Thyroid gland (tissue), 4 donors: ENCODE results near the gene RIC8B. TPM values are rescaled to one million over a fixed set of nuclear protein-coding genes. Genes with fewer than 3 reads are reported as not detected.

Experiments
- DNase-seq, 2 donors: peaks; one replicate each; pipeline ENCODE4 v3.0.0-alpha.2; 2019
- H3K27ac ChIP-seq, 3 donors: fragments of 200-600 bp; sonication (generic); 1 replicate in 2 of 3; 2 replicates in 1 of 3; pipeline ENCODE4 v1.5.1; 2016 to 2019; ENCODE audit warnings: mild to moderate bottlenecking in 1 of 3, moderate library complexity in 1 of 3
- H3K27me3 ChIP-seq: fragments of 200-600 bp; sonication (generic); one replicate; pipeline ENCODE4 v1.5.1; 2019
- H3K36me3 ChIP-seq, 2 donors: fragments of 200-600 bp; sonication (generic); one replicate each; pipeline ENCODE4 v1.5.1; 2016 to 2019
- H3K4me1 ChIP-seq, 2 donors: fragments of 200-600 bp; sonication (generic); one replicate each; pipeline ENCODE4 v1.5.1; 2017 to 2019
- H3K4me3 ChIP-seq, 3 donors: fragments of 200-600 bp; sonication (generic); replicated peaks in 1 of 3; 1 replicate in 2 of 3; 2 replicates in 1 of 3; pipeline ENCODE4 v1.5.1; 2016; ENCODE audit warnings: mild to moderate bottlenecking in 1 of 3
- H3K9me3 ChIP-seq: fragments of 200-600 bp; sonication (generic); one replicate; pipeline ENCODE4 v1.5.1; 2017
- CTCF ChIP-seq, 6 experiments: fragments of 200-600 bp in 3 of 6; fragments of 450-650 bp in 3 of 6; sonication (generic) in 3 of 6; IDR thresholded peaks; one replicate each; pipeline ENCODE4 v1.5.1; 2016 to 2019; ENCODE audit warnings: antibody characterized with exemption in 6 of 6, mild to moderate bottlenecking in 2 of 6, inconsistent platforms in 1 of 6, moderate library complexity in 1 of 6
- POLR2A ChIP-seq, 2 donors: fragments of 450-650 bp; IDR thresholded peaks; one replicate each; pipeline ENCODE4 v1.6.1; 2017; ENCODE audit warnings: antibody characterized with exemption in 2 of 2, mild to moderate bottlenecking in 2 of 2, moderate library complexity in 1 of 2
- WGBS, 2 donors: methylation state at CpG; one replicate each; pipeline ENCODE4 v1.1.5; 2017; 5-methylcytosine and 5-hydroxymethylcytosine counted together
- intact Hi-C: fragments of 100-400 bp; cut with DNase I; formaldehyde crosslinking; loops from one replicate; pipeline ENCODE4 v1.15.1; 2023
- total RNA-seq, 4 donors: library from RNA; depleted of rRNA; stranded (reverse); fragments of >200 nt; gene quantifications; one replicate each; pipeline ENCODE4 v1.2.3, GENCODE V29; 2016

RIC8B gene
- total RNA-seq, 4 donors from 2014 or later, result 32.5 to 49.8 (median 41.6) TPM

- H3K9me3 ChIP-seq, result no peaks in the 10 kb centered on the region
- no peak for DNase-seq
- no peak overlapping the region for H3K4me3 ChIP-seq
- no peak overlapping the region for H3K27ac ChIP-seq
- no peak for TF ChIP-seq POLR2A (IDR thresholded peaks at IDR 0.05)
- no peak for TF ChIP-seq CTCF (IDR thresholded peaks at IDR 0.05)
- H3K27me3 ChIP-seq, result no peaks in the 10 kb centered on the region
- H3K36me3 ChIP-seq, result peaks cover 14 to 23% of the 10 kb centered on the region in 2 donors
- intact Hi-C loops, result no loop called here
- no peaks in the 10 kb centered on the region for H3K4me1 ChIP-seq
- WGBS, 2 donors, result 88 to 91% methylated on average over 4 of the region's 4 CpGs
These were observed 111.2 kb downstream of the RIC8B start for GRCh38 chr12:106885541-106886249.

- no peak overlapping the region for H3K27ac ChIP-seq
- TF ChIP-seq CTCF (IDR thresholded peaks at IDR 0.05) (no peak), POLR2A (IDR thresholded peaks at IDR 0.05) (no peak)
- no peaks in the 10 kb centered on the region for H3K9me3 ChIP-seq
- H3K27me3 ChIP-seq, result no peaks in the 10 kb centered on the region
- DNase-seq, result no peak
- WGBS, 2 donors, result 92 to 95% methylated on average over 2 of the region's 2 CpGs
- H3K36me3 ChIP-seq, result peaks cover 14 to 23% of the 10 kb centered on the region in 2 donors
- no peaks in the 10 kb centered on the region for H3K4me1 ChIP-seq
- intact Hi-C loops, result no loop called here
- H3K4me3 ChIP-seq, result no peak overlapping the region
These were observed 112.5 kb downstream of the RIC8B start for GRCh38 chr12:106886932-106887331.

GRCh38 chr12:106888348-106888970 is 114.0 kb downstream of the RIC8B start:
- WGBS, 2 donors, result 91 to 92% methylated on average over 5 of the region's 5 CpGs
- no peak for TF ChIP-seq CTCF (IDR thresholded peaks at IDR 0.05)
- no peak for TF ChIP-seq POLR2A (IDR thresholded peaks at IDR 0.05)

GRCh38 chr12:106889326-106889725 is 114.8 kb downstream of the RIC8B start:
- no peak overlapping the region for H3K27ac ChIP-seq
- DNase-seq, result no peak
- WGBS, 2 donors, result 90 to 91% methylated on average over 6 of the region's 6 CpGs

More at GRCh38 chr12:106888348-106888970, 114.0 kb downstream of the RIC8B start:
- H3K4me3 ChIP-seq, result no peak overlapping the region
- no peaks in the 10 kb centered on the region for H3K4me1 ChIP-seq
- H3K27ac ChIP-seq, result no peak overlapping the region
- no peak for DNase-seq
- no peaks in the 10 kb centered on the region for H3K27me3 ChIP-seq
- H3K9me3 ChIP-seq, result no peaks in the 10 kb centered on the region
- peaks cover 14 to 19% of the 10 kb centered on the region in 2 donors for H3K36me3 ChIP-seq
- intact Hi-C loops, result no loop called here

More at GRCh38 chr12:106889326-106889725, 114.8 kb downstream of the RIC8B start:
- Histone ChIP-seq H3K36me3 (peaks cover 14 to 19% of the 10 kb centered on the region in 2 donors), H3K4me3 (no peak overlapping the region), H3K9me3 (no peaks in the 10 kb centered on the region), H3K4me1 (no peaks in the 10 kb centered on the region), H3K27me3 (no peaks in the 10 kb centered on the region)
- intact Hi-C loops, result no loop called here
- no peak for TF ChIP-seq POLR2A (IDR thresholded peaks at IDR 0.05)
- TF ChIP-seq CTCF (IDR thresholded peaks at IDR 0.05), result no peak
